HG02763 (cell line): Measurements from ENCODE around the gene CALD1.
"Not testable (repeated sequence)": the region's sequence is repeated elsewhere in the genome, so short reads cannot be mapped to it uniquely, and the experiment has no call there.

Experiments used
- ATAC-seq: cut with Tn5 transposase; IDR thresholded peaks from one replicate; pipeline ENCODE4 v1.9.1; 2021; ENCODE audit warnings: mild to moderate bottlenecking, moderate library complexity; ENCODE audit not compliant: unreplicated experiment

The CALD1 gene

GRCh38 chr7:134942690-134943466 is 163.4 kb downstream of the CALD1 start:
- ATAC-seq: no peak

DNA sequence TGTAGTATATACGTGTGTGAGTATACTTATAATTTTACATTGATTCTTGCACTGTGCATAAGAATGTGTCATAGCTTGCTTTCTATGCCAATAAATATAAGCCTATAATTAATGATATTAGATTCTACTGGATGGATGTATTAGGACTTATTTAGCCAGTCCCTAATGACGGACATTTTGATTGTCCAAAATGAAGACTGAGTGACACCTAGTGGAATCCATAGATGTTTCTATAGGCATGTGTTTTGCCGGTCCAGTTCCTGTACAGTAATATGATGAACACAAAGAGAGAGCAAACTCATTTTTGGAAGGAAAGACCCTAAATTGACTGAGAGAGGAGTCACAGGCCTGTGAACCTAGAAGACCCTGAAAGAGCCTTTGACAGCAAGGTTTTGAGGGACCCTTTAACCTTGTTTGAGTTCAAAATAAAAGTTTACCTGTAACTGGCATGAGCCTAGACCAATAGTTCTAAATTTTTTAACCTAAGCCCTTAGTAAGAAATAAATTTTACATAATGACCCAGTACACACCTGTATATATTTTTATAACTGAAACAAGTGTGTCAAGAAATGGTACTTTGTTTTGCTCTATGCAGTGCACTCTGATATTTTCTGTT is 164.5 kb downstream of the CALD1 start:
- no peak for ATAC-seq

GRCh38 chr7:134945691-134946090 is 166.3 kb downstream of the CALD1 start:
- no peak for ATAC-seq

DNA sequence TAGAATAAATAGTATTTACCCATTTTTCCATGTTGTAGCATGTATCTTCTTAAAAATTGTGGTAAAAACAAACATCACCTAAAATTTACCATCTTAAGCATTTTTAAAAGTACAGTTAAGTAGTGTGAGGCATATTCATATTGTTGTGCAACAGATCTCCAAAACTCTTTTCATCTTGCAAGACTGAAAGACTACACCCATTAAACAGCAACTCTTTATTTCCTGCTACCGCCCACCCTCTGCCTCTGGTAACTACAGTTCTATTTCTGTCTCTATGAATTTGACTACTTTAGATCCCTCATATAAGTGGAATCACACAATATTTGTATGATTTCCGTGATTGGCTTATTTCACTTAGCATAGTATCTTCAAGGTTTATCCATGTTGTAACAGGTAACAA is 166.8 kb downstream of the CALD1 start:
- no peak for ATAC-seq

- ATAC-seq: no peak
These were observed 167.9 kb downstream of the CALD1 start for GRCh38 chr7:134947329-134947728.

DNA sequence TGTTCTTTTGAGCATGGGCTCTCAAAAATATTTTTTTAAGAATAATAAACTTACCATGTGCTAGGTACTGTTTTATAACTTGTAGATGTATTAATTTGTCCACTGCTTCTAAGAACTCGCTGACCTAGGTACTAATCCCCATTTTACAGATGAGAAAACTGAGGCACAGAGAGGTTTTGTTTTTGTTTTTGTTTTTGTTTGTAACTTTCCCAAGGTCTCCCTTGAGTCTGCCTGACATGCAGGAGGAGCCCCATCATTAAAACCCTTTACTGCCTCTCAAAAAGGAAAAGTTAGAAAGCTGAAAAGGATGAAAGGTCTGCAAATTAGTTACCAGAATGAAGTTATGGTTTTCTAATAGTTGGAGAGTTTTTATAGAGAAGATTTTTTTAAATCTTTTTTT is 168.4 kb downstream of the CALD1 start:
- ATAC-seq: no peak

DNA sequence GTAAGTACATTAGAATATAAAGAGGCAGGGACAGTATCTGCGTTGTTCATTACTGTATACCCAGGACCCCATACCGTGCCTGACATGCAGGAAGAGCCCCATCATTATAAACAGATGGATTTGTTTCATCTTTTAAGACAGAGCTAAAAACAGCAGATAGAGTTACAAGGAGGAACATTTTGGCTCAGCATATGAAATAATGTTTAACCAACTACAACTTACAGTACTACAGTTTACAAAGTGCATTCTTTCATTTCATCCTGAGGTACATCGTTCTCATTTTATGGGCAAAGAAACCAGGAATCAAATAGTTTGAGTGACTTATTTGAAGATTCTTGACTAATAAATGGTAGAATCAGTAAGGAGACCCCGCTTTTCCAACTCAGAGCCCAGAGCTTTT is 168.8 kb downstream of the CALD1 start:
- ATAC-seq: no peak

- no peak for ATAC-seq
These were observed 169.3 kb downstream of the CALD1 start for GRCh38 chr7:134948736-134949135.

GRCh38 chr7:134949171-134949570 is 169.7 kb downstream of the CALD1 start:
- ATAC-seq: no peak

DNA sequence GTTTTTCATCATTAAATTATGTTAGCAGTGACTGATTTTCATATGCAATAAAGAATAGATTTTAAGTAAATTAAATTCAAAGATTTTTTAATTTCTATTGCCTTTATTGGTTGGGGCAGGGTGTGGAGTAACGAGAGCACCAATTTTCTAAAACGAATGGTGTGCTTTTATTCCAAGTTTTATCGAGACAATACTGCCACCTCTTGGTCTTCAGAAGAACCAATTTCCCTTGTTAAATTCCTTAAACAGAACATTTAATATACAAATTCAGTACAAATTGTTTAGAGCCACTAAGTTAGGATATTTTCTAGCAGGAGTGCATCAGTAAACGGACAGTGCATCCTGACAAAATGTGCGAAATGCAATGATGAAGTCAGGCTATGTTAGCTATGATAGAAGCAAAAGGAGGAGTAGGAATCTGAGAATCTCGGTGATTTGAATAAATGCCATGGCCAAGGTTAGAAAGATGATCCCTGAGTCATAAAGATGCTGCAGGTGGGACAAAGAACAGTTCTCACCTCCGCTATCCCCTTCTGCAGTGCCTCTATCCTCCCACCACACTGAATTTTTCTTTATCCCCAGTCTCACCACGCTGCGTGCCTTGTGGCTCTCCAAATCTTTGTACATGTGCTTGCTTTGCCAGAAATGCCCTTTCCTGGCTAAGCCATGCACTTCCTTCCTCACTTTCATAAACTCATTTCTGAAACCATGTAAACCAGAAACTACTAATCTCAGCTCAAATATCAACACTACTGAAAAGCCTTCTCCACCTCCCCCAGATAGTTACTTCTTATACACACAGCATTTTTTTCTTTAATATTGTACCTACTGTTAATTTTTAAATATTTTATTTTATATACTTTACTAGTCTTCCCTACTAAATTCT is 175.0 kb downstream of the CALD1 start:
- no peak for ATAC-seq

- ATAC-seq: no peak
These were observed 177.6 kb downstream of the CALD1 start for GRCh38 chr7:134957005-134957404.

DNA sequence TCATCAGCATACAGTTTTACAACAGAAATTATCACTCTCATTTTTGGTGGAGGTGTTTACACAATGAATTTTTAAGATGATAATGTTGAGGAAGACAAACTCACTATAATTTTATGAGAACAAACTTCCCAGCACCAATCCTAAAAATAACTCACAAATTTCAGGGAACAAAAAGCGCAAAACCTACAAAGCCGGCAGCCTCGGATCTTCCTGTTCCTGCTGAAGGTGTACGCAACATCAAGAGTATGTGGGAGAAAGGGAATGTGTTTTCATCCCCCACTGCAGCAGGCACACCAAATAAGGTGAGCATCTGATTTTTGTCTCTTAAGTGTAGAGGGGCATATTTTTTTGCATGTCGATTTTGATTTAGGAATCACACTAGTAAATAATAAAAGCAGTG is 180.4 kb downstream of the CALD1 start:
- ATAC-seq: no peak

DNA sequence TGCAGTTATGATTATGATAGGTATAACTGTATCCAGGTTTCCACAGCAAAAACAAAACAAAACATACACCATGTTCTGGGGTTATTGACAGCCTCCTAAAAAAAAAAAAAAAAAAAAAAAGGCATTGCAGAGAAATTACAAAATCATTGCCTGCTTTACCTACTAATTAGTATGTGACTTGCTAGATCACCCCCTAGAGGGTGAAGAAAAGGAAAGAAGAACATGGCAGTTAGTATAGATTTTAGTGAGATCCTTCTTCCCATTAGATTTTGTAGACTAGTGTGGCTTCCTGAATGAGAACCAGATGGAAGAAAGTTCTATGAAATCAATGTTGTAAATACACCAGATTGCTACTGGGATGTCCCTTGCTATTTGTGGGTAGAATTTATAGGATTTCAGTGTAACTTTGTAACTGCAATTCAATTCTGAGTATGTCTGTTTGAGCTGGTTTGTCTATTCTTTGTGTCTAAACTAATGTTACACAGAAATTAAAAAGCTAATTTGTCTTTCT is 182.9 kb downstream of the CALD1 start:
- ATAC-seq: no peak

DNA sequence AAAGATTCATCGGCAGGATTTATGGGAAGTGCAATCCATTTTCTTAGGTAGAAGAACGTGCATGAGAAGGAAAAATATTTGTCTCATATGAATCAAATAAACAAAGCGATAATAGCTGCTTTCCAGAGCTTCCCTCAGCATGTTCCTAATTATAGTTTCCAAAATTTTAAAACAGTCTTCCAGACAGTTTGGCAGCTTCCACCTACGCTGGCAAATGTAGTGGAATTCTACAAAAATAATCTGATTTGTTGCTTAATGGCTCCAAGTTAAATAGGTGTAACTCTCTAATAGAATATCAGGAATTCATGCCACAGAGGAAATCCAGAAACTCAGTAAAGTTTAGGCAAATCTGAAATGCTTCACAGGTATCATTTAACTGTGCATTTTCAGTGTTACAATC is 183.6 kb downstream of the CALD1 start:
- ATAC-seq: no peak

DNA sequence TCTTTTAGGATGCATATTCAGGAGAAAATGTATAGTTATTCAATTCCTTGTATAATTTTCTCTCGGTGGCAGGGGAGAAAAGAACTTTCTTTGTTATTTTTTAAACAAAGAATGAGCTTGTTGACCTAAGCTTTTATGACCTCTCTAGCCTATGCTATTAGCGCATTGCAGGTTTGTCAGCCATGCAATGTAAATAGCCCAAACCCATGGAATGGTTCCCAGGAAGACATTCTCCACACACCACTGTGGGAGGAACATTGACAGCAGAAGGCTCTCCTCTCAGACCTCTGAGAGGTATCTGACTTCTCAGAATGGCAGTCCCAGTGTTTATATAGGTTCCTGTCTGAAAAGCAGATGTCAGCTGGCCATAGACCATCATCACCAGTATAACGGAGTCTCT is 187.3 kb downstream of the CALD1 start:
- ATAC-seq: no peak

GRCh38 chr7:134968110-134968509 is 188.7 kb downstream of the CALD1 start:
- ATAC-seq: no peak

DNA sequence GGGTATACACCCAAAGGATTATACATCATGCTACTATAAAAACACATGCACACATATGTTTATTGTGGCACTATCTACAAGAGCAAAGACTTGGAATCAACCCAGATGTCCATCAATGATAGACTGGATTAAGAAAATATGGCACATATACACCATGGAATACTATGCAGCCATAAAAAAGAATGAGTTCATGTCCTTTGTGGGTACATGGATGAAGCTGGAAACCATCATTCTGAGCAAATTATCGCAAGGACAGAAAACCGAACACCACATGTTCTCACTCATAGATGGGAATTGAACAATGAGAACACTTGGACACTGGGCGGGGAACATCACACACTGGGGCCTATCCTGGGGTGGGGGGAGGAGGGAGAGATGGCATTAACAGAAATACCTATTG is 202.2 kb downstream of the CALD1 start:
- not testable (repeated sequence) for ATAC-seq

DNA sequence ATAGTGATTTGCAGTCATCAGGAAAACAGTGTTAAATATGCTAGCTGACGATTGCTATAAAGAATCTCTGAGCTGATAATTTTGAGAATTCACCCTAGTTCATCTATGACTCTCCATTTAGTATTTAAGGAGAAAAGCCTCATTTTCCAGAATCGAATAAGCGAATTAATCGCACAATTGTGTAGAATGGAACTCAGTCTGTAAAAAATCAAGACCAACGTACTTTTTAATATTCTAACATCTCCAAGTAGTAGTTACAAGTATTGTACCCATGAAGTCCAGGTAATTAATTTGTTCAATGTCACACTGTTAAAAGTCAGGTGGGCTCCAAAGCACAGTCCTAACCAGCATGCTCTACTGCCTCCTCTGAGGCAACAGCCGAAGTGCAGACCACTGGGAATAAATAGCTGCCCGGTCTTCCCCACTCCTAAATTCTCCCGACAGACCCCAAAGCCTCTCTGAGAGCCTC is 206.5 kb downstream of the CALD1 start:
- ATAC-seq: peak; percentile 29

DNA sequence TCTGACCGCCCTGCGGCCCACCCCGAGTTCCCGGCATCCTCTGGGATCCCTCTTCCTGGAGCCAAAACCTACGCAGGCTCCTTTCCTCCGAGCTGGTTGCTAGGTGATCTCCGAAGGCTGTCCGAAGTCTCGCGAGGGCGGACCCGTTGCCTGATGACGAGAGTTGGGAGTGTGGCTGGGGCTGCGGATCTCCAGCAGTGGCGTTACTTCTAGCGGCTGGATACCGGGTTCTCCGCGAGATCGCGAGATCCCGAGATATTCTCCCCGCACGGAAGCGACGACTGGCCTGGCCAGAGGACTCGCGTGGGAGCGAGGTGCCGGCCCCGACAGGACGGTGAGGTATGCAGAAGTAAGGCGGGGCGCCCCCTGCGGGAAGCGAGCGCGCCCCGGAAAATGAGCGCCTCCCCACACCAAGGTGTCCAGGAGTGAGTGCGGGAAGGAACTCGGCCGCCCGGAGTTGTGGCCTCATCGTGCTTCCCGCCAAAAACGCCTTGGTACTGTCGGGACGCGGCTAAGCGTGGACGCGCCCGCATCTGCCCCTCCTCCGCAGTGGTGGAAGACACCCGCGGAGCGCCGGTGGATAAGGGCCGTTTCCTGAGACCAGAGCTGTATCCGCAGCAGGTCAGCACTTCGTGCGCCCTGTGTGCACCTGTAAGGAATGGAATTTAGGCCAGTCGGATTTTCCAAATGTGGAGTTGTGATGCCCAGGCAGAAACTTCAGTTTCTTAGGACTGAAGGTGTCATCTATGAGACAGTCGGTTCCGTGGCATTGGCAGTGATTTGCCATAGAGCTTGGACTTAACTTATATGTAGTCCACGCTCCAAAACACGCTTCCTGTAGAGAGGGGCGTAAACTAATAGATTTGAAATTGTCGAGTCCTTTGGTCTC is 207.2 kb downstream of the CALD1 start, which contains the start of gene AGBL3:
Gene AGBL3 (plus strand): TSS at position 146 of the 889 bp plus-strand sequence. CDS start 1,426 bp downstream, outside the sequence.
- ATAC-seq: peak; percentile 85

GRCh38 chr7:134988161-134988560 is 208.7 kb downstream of the CALD1 start:
- no peak for ATAC-seq
